Adipocyte (in vitro differentiated cells): ENCODE measurements around the gene IPPK.
"Not testable (repeated sequence)": the region's sequence is repeated elsewhere in the genome, so short reads cannot be mapped to it uniquely, and the experiment has no call there.

ENCODE experiments used
- DNase-seq: peaks from one replicate; pipeline ENCODE4 v3.0.0-alpha.2; 2015; ENCODE audit warnings: low read depth
- H3K27me3 ChIP-seq: replicated peaks from 2 replicates; pipeline ENCODE4 v1.7.0; 2013; ENCODE audit warnings: mild to moderate bottlenecking, low read length, moderate library complexity; ENCODE audit not compliant: control insufficient read depth, insufficient read depth
- H3K36me3 ChIP-seq: 2 replicates; pipeline ENCODE4 v1.7.0; 2013; ENCODE audit warnings: low read length, mild to moderate bottlenecking, moderate library complexity; ENCODE audit not compliant: control insufficient read depth, insufficient read depth, severe bottlenecking
- H3K4me1 ChIP-seq: 2 replicates; pipeline ENCODE4 v1.7.0; 2013; ENCODE audit warnings: mild to moderate bottlenecking, low read length, moderate library complexity; ENCODE audit not compliant: control insufficient read depth, insufficient read depth
- H3K4me3 ChIP-seq: 2 replicates; pipeline ENCODE4 v1.7.0; 2013; ENCODE audit warnings: mild to moderate bottlenecking, low read length, moderate library complexity
- H3K9ac ChIP-seq: 2 replicates; pipeline ENCODE4 v1.7.0; 2013; ENCODE audit warnings: mild to moderate bottlenecking, low read length, moderate library complexity
- H3K9me3 ChIP-seq: 2 replicates; pipeline ENCODE4 v1.7.0; 2013; ENCODE audit warnings: mild to moderate bottlenecking, low read length, moderate library complexity; ENCODE audit not compliant: control insufficient read depth

The IPPK gene

DNA sequence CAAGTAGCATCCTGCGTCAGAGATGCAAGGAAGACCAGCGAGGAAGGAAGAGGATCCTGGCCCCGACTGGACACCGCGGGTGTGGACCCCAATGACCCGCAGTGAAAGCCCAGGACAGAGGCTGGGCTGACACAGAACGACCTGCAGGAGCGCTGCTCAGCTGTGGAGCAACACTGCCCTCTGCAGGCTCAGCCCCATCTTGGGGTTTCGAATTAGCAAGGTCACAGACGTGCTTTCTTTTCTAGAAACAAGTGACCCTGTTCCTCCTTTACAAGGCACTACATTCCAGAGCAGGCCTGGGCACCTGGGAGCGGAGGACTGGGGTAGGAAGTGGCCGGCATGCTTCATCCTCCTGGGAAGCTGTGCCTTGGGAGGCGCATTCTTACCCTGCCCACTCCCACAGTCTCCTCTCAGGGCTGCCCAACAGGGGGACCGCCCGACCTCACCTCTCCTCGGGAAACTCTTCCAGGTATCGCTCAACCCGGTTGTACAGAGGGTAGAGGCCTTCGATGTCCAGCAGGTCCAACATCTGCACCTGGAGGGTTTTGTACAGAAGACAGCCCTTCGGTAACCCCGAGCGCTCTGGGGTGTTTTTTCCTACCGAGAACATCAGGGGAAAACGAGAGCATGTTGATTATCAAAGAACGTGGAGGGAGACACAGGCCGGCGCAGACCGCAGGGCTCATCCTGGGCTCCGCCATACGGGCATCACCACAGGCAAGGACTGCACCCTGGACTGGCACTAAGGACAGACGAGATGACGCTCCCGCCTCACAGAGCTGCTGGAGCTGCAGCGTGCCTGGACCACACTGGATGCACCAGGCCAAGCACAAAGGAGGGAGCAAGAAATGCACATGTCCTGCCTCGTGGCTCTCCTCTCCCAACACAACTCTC lies 35.0 kb downstream of the IPPK start:
- Histone ChIP-seq H3K9ac (peak overlapping the region; percentile 69), H3K36me3 (peaks cover 84% of the 10 kb centered on the region), H3K4me3 (no peak overlapping the region), H3K27me3 (no peaks in the 10 kb centered on the region), H3K9me3 (no peaks in the 10 kb centered on the region), H3K4me1 (peaks cover 4% of the 10 kb centered on the region)
- DNase-seq = peak; percentile 87

DNA sequence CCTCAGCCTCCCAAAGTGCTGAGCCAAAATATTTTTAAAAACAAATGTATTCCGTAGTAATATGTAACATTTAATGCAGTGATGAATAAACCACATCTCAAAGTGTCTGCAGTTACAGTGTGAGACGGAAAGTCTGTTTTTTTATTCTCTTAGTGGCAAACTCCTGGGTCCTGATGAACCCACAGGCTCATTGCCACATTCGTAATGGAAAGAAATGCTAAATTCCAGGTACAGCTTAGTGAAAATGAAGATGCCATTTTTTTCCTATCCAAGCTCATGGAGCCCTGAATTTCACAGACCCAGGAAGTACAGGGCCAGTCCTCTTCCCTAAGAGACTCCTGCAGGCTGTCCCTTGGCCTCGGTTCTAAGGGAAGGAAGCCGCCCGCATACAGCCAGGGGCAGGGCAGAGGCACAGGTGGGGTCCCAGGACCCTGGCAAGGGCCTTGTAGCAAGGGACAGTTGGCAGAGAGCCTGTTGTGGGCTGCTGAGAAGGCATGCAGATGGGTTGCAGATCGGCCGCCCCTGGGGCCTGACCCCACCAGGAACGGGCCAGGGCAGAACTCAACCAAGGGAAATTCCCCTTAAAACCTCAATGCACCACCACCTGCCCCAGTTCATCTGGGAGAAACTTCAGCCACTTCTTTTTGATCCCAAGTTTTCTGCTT lies 36.2 kb downstream of the IPPK start:
- DNase-seq = no peak
- Histone ChIP-seq H3K4me3 (no peak overlapping the region), H3K36me3 (peaks cover 76% of the 10 kb centered on the region)

DNA sequence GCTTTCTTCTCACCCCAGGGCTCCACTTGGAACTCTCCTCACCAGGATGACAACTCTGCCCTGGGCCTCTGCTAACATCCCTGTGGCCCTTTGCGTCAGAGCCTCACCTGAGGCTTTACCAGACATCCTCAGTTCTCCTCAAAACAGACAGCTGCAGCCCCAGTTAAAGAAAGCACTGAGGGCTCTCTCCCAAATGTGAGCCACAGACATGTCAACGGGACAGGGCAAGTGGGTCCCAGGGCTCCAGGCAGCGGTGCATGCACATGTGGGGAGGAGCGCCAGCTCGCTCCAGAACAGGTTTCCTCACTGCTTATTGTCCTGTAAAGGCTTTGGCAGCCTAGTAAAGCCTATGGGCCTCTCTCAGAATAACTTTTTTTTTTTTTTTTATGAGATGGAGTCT lies 37.3 kb downstream of the IPPK start:
- no peak overlapping the region for H3K9ac ChIP-seq
- H3K9me3 ChIP-seq = no peaks in the 10 kb centered on the region
- H3K4me3 ChIP-seq = no peak overlapping the region
- DNase-seq = no peak
- H3K4me1 ChIP-seq = peaks cover 7% of the 10 kb centered on the region
- peaks cover 67% of the 10 kb centered on the region for H3K36me3 ChIP-seq
- no peaks in the 10 kb centered on the region for H3K27me3 ChIP-seq

More for the DNA sequence above, 36.2 kb downstream of the IPPK start:
- H3K9ac ChIP-seq = peak overlapping the region; percentile 69
- no peaks in the 10 kb centered on the region for H3K27me3 ChIP-seq
- H3K4me1 ChIP-seq = peaks cover 4% of the 10 kb centered on the region
- H3K9me3 ChIP-seq = no peaks in the 10 kb centered on the region

DNA sequence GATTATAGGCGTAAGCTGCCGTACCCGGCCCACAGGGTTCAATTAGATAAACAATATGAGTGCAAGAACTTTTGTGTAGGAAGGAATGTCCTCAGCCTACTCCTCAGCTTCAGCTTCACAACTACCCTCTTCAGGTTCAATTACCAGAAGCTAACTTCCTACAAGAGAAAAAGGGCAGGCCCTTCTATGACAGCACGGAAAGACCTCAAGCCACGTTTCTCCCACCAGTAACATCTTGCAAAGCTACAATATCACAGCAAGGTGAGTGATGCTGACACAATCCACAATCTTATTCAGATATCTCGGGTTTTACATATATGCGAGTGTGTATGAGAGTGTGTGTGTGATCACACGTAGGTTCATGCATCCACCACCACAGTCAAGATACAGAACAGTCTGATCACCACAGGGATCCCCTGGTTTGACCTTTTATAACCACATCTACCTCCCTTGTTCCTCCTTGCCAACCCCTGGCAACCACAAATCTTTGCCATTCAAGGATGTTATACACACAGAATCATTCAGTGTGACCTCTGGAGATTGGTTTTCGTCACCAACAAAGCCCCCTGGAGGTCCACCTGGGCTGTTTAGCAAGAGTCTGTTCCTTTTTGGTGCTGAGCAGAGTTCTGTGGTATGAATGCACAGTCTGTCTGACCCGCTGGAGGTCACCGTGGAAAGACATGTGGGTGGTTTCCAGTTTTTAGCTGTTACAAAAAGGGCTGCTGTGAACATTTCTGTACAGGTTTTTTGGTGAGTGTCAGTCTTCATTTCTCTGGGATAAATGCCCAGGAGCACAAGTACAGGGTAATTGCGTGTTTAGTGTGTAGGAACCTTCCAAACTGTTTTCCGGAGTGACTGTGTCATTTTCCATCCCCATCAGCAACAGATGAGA lies 38.2 kb downstream of the IPPK start:
- peaks cover 11% of the 10 kb centered on the region for H3K4me1 ChIP-seq
- H3K4me3 ChIP-seq = no peak overlapping the region
- no peak overlapping the region for H3K9ac ChIP-seq
- H3K36me3 ChIP-seq = peaks cover 57% of the 10 kb centered on the region
- no peaks in the 10 kb centered on the region for H3K9me3 ChIP-seq
- DNase-seq = peak; percentile 20
- no peaks in the 10 kb centered on the region for H3K27me3 ChIP-seq

DNA sequence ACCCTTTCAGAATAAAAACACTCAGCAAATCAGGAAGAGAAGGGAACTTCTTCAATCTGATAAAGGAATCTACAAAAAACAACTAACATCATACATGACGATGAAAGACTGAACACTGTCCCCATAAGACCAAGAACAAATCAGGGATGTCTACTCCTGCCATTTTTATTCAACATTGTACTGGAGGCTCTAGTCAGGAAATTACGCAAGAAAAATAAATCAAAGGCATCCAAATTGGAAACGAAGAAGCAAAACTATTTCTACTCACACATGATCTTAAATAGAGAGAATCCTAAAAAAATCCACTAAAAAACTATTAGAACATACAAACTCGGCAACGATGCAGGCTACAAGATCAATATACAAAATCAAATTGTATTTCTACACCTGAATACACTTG lies 42.3 kb downstream of the IPPK start:
- H3K9me3 ChIP-seq = no peaks in the 10 kb centered on the region
- no peaks in the 10 kb centered on the region for H3K27me3 ChIP-seq
- H3K4me1 ChIP-seq = peaks cover 7% of the 10 kb centered on the region
- peak; percentile 8 for DNase-seq
- H3K9ac ChIP-seq = no peak overlapping the region
- H3K4me3 ChIP-seq = peak overlapping the region; percentile 30
- peaks cover 42% of the 10 kb centered on the region for H3K36me3 ChIP-seq

DNA sequence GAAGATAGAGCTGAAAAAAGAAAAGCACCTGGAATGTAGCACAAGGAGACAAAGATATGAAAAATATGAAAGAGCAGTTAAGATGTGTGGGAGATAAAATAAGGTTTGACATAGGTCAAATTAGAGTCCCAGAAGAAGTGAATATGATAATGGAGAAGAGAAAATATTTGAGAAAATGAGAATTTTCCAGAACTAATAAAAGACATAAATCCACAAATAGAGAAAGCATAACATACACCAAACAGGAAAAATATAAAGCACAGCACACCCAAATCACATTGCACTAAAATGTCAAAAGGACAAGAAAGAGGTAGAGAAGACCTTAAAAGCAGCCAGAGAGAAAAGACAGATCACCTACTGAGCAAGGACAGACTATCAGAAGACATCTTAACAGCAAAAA lies 43.4 kb downstream of the IPPK start:
- Histone ChIP-seq H3K9me3 (no peaks in the 10 kb centered on the region), H3K9ac (no peak overlapping the region), H3K4me1 (peaks cover 7% of the 10 kb centered on the region), H3K4me3 (no peak overlapping the region), H3K36me3 (peaks cover 32% of the 10 kb centered on the region), H3K27me3 (no peaks in the 10 kb centered on the region)
- no peak for DNase-seq

DNA sequence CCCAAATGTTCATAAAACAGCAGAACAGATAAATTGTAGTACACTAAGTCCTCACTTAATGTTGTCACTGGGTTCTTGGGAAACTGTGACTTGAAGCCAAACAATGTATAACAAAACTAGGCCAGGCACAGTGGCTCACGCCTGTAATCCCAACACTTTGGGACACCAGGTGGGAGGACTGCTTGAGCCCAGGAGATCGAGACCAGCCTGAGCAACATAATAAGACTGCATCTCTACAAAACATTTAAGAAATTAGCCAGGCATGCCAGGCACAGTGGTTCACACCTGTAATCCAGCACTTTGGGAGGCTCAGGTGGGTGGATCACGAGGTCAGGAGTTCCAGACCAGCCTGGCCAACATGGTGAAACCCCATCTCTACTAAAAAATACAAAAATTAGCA lies 46.0 kb downstream of the IPPK start:
- peaks cover 44% of the 10 kb centered on the region for H3K36me3 ChIP-seq
- not testable (repeated sequence) for H3K4me1 ChIP-seq, H3K27me3 ChIP-seq, DNase-seq, H3K9ac ChIP-seq, H3K9me3 ChIP-seq, H3K4me3 ChIP-seq

DNA sequence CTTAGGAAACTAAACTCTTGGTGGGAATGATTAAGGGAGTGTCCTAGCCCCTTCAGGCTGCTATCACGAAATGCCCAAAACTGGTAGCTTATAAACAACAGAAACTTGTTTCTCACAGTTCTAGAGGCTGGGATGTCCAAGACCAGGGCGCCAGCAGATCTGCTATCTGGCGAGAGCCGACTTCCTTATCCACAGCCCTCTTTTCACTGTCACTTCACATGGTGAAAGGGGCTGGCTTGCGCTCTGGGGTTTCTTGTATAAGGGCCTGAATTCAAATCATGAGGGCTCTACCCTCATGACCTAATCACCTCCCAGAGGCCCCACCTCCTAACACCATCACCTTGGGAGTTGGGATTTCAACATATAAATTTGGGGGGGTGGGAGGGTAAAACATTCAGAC lies 49.1 kb downstream of the IPPK start:
- no peaks in the 10 kb centered on the region for H3K9me3 ChIP-seq
- peaks cover 55% of the 10 kb centered on the region for H3K36me3 ChIP-seq
- H3K4me1 ChIP-seq = peaks cover 14% of the 10 kb centered on the region
- no peaks in the 10 kb centered on the region for H3K27me3 ChIP-seq
- H3K9ac ChIP-seq = no peak overlapping the region
- DNase-seq = no peak
- H3K4me3 ChIP-seq = no peak overlapping the region

DNA sequence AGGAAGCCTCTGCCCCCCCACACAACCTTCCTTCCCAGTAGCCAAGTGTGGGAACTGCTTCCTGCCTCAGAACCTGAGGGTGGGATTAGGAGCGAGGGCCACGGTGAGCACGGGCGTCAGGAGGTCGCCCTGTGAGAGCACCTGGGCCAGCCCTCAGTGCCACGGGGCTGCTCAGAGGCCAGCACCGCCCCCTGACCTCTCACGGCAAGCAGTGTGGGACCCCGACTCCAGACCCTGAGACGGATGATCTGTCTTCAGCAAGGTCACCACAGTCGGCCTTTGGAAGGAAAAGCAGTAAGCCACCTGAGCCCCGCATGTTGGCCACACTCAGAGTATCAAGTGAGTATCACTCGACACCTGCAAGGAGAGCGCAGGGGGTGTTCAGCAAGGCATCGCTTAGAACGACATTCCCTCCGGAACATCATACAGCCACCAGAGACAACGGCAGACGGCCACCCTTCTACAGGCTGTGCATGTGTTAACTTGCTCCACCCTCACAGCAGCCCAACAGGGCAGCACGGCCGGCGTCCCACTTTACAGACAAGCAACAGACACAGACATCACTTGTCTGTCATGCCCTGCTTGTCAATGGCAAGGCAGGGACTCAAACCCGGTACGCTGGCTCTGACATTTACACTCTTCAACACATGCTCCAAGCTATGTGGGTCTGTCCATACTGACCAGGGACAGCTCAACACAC lies 50.2 kb downstream of the IPPK start:
- Histone ChIP-seq H3K36me3 (peaks cover 62% of the 10 kb centered on the region), H3K27me3 (no peaks in the 10 kb centered on the region), H3K9ac (no peak overlapping the region), H3K9me3 (no peaks in the 10 kb centered on the region), H3K4me1 (peaks cover 24% of the 10 kb centered on the region), H3K4me3 (no peak overlapping the region)
- DNase-seq = no peak

DNA sequence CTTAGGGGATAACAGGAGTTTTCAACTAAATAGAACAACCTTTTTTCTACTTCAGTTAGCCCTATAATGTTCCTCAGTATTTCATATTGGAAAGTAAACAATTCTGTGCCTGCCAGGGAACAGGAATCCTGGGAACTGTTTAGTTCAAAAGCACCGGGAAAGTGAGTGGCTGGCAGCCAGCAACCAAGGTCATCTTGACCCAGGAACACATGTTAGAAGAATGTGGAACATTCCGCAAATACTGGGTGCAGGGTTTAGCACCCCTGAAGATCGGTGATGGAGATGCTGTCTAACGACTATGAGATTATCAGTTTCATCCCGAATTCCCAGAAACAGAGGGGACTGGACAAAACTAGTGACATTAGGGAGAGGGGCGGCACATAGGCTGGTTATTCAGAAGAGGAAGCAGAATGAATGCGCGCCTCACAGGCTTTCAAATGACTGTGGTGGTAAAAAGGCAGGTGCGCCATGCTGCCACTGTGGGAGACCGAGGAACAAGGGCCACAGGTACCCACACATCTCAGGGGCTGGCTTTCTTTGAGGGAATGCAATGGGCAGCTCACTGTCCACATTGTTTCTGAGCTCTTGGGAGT lies 51.2 kb downstream of the IPPK start:
- Histone ChIP-seq H3K9ac (no peak overlapping the region), H3K9me3 (no peaks in the 10 kb centered on the region), H3K4me1 (peaks cover 25% of the 10 kb centered on the region), H3K27me3 (no peaks in the 10 kb centered on the region), H3K4me3 (no peak overlapping the region), H3K36me3 (peaks cover 57% of the 10 kb centered on the region)
- DNase-seq = no peak
